B cell (primary cell): ENCODE data around the gene ITGA5. TPM values are rescaled to one million over a fixed set of nuclear protein-coding genes. Genes with fewer than 3 reads are reported as not detected.

Source experiments
- ATAC-seq: fragments of 200-7000 bp; cut with Tn5 transposase; one replicate; pipeline ENCODE4 v1.10.0; 2021; ENCODE audit warnings: low read depth, mild to moderate bottlenecking, moderate number of reproducible peaks, moderate library complexity
- CTCF ChIA-PET: fragments of 350-600 bp; sonication (Branson Sonifier 250); formaldehyde crosslinking; loops from one replicate; lab custom pipeline; 2021; ENCODE audit warnings: antibody characterized with exemption, inconsistent platforms; lab: Charles Lee
- POLR2A ChIA-PET: fragments of 350-600 bp; sonication (Branson Sonifier 250); formaldehyde crosslinking; loops from one replicate; lab custom pipeline; 2021; ENCODE audit warnings: antibody characterized with exemption; lab: Charles Lee
- DNase-seq: peaks from one replicate; pipeline ENCODE4 v3.0.0; 2013
- H2AFZ ChIP-seq: 2 replicates; pipeline ENCODE4 v1.6.1; 2012; ENCODE audit warnings: mild to moderate bottlenecking, low read depth, low read length; ENCODE audit not compliant: insufficient read depth, poor library complexity, severe bottlenecking
- H3K27ac ChIP-seq, 2 donors: 1 replicate in 1 of 2; 2 replicates in 1 of 2; pipeline ENCODE4 v1.5.1; 2012 to 2013; ENCODE audit warnings: low read length in 2 of 2, mild to moderate bottlenecking in 2 of 2, moderate library complexity in 1 of 2
- H3K27me3 ChIP-seq, 4 experiments: fragments of 200-600 bp in 1 of 4; sonication (generic) in 1 of 4; replicated peaks in 1 of 4; 1 replicate in 2 of 4; 2 replicates in 2 of 4; pipeline versions ENCODE4 v1.6.1 to v1.7.0; 2013 to 2016; ENCODE audit warnings: low read length in 3 of 4, mild to moderate bottlenecking in 2 of 4, mixed read lengths in 1 of 4, moderate library complexity in 1 of 4; ENCODE audit not compliant: insufficient read depth in 4 of 4, control insufficient read depth in 3 of 4; ENCODE audit errors: control extremely low read depth in 1 of 4
- H3K36me3 ChIP-seq, 2 experiments: replicated peaks in 1 of 2; 1 replicate in 1 of 2; 2 replicates in 1 of 2; pipeline versions ENCODE4 v1.6.1 to v1.7.1; 2013; ENCODE audit warnings: low read length in 1 of 2; ENCODE audit not compliant: insufficient read depth in 2 of 2, control insufficient read depth in 1 of 2; ENCODE audit errors: control extremely low read depth in 1 of 2, extremely low read depth in 1 of 2
- H3K4me1 ChIP-seq, 2 donors: fragments of 200-600 bp in 1 of 2; sonication (generic) in 1 of 2; 1 replicate in 1 of 2; 2 replicates in 1 of 2; pipeline versions ENCODE4 v1.5.1 to v1.6.1; 2013 to 2017; ENCODE audit warnings: low read length in 2 of 2; ENCODE audit not compliant: control insufficient read depth in 2 of 2, insufficient read depth in 2 of 2
- H3K4me2 ChIP-seq: replicated peaks from 2 replicates; pipeline ENCODE3; 2012; ENCODE audit warnings: mild to moderate bottlenecking, low read depth, low read length; ENCODE audit not compliant: poor library complexity, severe bottlenecking
- H3K4me3 ChIP-seq, 5 experiments: fragments of 200-600 bp in 1 of 5; sonication (generic) in 1 of 5; 1 replicate in 3 of 5; 2 replicates in 2 of 5; pipeline versions ENCODE4 v1.5.1 to v1.7.0; 2011 to 2016; ENCODE audit warnings: low read length in 4 of 5, mild to moderate bottlenecking in 4 of 5, low read depth in 2 of 5, control low read depth in 1 of 5, moderate library complexity in 1 of 5; ENCODE audit not compliant: insufficient read depth in 1 of 5; ENCODE audit errors: control extremely low read depth in 1 of 5, extremely low read depth in 1 of 5
- H3K79me2 ChIP-seq: fragments of 200-600 bp; sonication (generic); one replicate; pipeline ENCODE4 v1.6.0; 2016; ENCODE audit warnings: low read length; ENCODE audit not compliant: control insufficient read depth, insufficient read depth
- H3K9ac ChIP-seq: fragments of 200-600 bp; sonication (generic); 2 replicates; pipeline ENCODE4 v1.6.1; 2017; ENCODE audit warnings: mild to moderate bottlenecking, low read length, moderate library complexity
- H3K9me3 ChIP-seq, 3 donors: one replicate each; pipeline versions ENCODE4 v1.6.1 to v1.7.1; 2013; ENCODE audit warnings: low read length in 2 of 3; ENCODE audit not compliant: control insufficient read depth in 2 of 3, insufficient read depth in 1 of 3; ENCODE audit errors: control extremely low read depth in 1 of 3
- H4K20me1 ChIP-seq: 2 replicates; pipeline ENCODE4 v1.6.0; 2012; ENCODE audit warnings: mild to moderate bottlenecking, low read length; ENCODE audit not compliant: insufficient read depth, control insufficient read depth, poor library complexity, severe bottlenecking
- H3K27ac Mint-ChIP-seq: one replicate; pipeline ENCODE4 v1.8.0; 2021; ENCODE audit warnings: mixed read lengths
- H3K27me3 Mint-ChIP-seq: one replicate; pipeline ENCODE4 v1.8.0; 2021; ENCODE audit warnings: mixed read lengths
- H3K4me1 Mint-ChIP-seq: one replicate; pipeline ENCODE4 v1.8.0; 2021; ENCODE audit warnings: mixed read lengths
- H3K4me3 Mint-ChIP-seq: one replicate; pipeline ENCODE4 v1.8.0; 2021; ENCODE audit warnings: mixed read lengths
- H3K9me3 Mint-ChIP-seq: one replicate; pipeline ENCODE4 v1.8.0; 2022; ENCODE audit warnings: mixed read lengths; ENCODE audit not compliant: insufficient read depth
- CTCF ChIP-seq: fragments of 200-600 bp; IDR thresholded peaks from one replicate; pipeline ENCODE4 v1.8.0; 2022; ENCODE audit warnings: antibody characterized with exemption, mild to moderate bottlenecking
- EZH2 ChIP-seq: IDR thresholded peaks from 2 replicates; pipeline ENCODE4 v1.6.1; 2012; ENCODE audit warnings: borderline replicate concordance, low read depth, mild to moderate bottlenecking, moderate library complexity, low read length; ENCODE audit not compliant: insufficient read depth, poor library complexity, severe bottlenecking
- WGBS: methylation state at CpG from one replicate; pipeline ENCODE4 v1.1.5; 2013; ENCODE audit warnings: missing lambda C conversion rate; ENCODE audit not compliant: insufficient coverage; 5-methylcytosine and 5-hydroxymethylcytosine counted together
- intact Hi-C: fragments of 100-400 bp; cut with micrococcal nuclease; formaldehyde crosslinking; loops from one replicate; pipeline ENCODE4 v1.10.0; 2022
- polyA plus RNA-seq: library from polyadenylated mRNA; depleted of rRNA; stranded (reverse); fragments of >200 nt; gene quantifications from 2 replicates; pipeline ENCODE4 v1.2.3, GENCODE V29; 2012
- total RNA-seq, 2 donors: library from RNA; stranded (reverse); fragments of 120-200 nt in 1 of 2; gene quantifications; 1 replicate in 1 of 2; 2 replicates in 1 of 2; pipeline versions ENCODE4 v1.2.3 to v1.2.4, GENCODE V29; 2013 to 2022

Gene ITGA5
- total and polyA plus RNA-seq, 2 donors (not counting 1 experiment from before 2014, with no cell fraction given) = 3.6 to 6.1 TPM

GRCh38 chr12:54407183-54407905 lies 11.7 kb downstream of the ITGA5 start:
- Histone ChIP-seq H3K4me3 (no peak overlapping the region), H3K4me2 (no peak overlapping the region), H3K36me3 (peaks cover 0 to 8% of the 10 kb centered on the region in 2 experiments), H3K9ac (no peak overlapping the region), H3K9me3 (no peaks in the 10 kb centered on the region), H4K20me1 (no peaks in the 10 kb centered on the region), H3K27ac (no peak overlapping the region), H3K79me2 (no peaks in the 10 kb centered on the region), H2AFZ (no peak overlapping the region), H3K4me1 (peaks cover 18 to 27% of the 10 kb centered on the region in 2 donors), H3K27me3 (no peaks in the 10 kb centered on the region)
- Mint-ChIP-seq H3K27ac (no peak overlapping the region), H3K9me3 (no peaks in the 10 kb centered on the region), H3K4me1 (peaks cover 22% of the 10 kb centered on the region), H3K4me3 (no peak overlapping the region), H3K27me3 (peaks cover 7% of the 10 kb centered on the region)
- ChIA-PET CTCF (interaction anchor here (13.4 to 14.7 kb wide), 2 partner anchors 7 to 32 kb away, joined by 108 to 297 read pairs; no protein-coding TSS in a partner anchor), POLR2A (no interaction called here)
- no peak for DNase-seq
- ATAC-seq = no peak
- intact Hi-C loops = no loop called here
- 88% methylated on average over 3 of the region's 5 CpGs for WGBS
- no peak for TF ChIP-seq EZH2
- no peak for TF ChIP-seq CTCF

- TF ChIP-seq EZH2 (no peak), CTCF (no peak)
- no peak overlapping the region for H3K4me3 ChIP-seq
- H3K4me2 ChIP-seq = no peak overlapping the region
- intact Hi-C loops = loop anchor here (2.0 kb wide), 1 partner anchor 13 kb away; the partner anchor contains the start of gene ITGA5
- peaks cover 0 to 8% of the 10 kb centered on the region in 2 experiments for H3K36me3 ChIP-seq
- H3K4me1 ChIP-seq = peaks cover 4 to 12% of the 10 kb centered on the region in 2 donors
- no peak for DNase-seq
- H3K27me3 ChIP-seq = no peaks in the 10 kb centered on the region
- Mint-ChIP-seq H3K4me1 (peaks cover 9% of the 10 kb centered on the region), H3K4me3 (no peak overlapping the region), H3K9me3 (no peaks in the 10 kb centered on the region), H3K27me3 (peaks cover 7% of the 10 kb centered on the region), H3K27ac (no peak overlapping the region)
- ATAC-seq = no peak
- ChIA-PET POLR2A (no interaction called here), CTCF (interaction anchor here (1.0 to 12.3 kb wide), 5 partner anchors 9 to 34 kb away, joined by 3 to 1030 read pairs (median 8); partner anchors contain the start of gene ITGA5)
- no peaks in the 10 kb centered on the region for H3K9me3 ChIP-seq
- no peaks in the 10 kb centered on the region for H4K20me1 ChIP-seq
- H3K79me2 ChIP-seq = no peaks in the 10 kb centered on the region
- no peak overlapping the region for H3K9ac ChIP-seq
- 97% methylated on average over 6 of the region's 7 CpGs for WGBS
- no peak overlapping the region for H2AFZ ChIP-seq
- no peak overlapping the region for H3K27ac ChIP-seq
These were observed 13.5 kb downstream of the ITGA5 start for GRCh38 chr12:54405573-54405972.
